Measurements from ENCODE around the gene HERC3. TPM values are rescaled to one million over a fixed set of nuclear protein-coding genes. Genes with fewer than 3 reads are reported as not detected.

Gene HERC3
- total RNA-seq, 1 experiment from 2014 or later: 5.5 TPM

DNA sequence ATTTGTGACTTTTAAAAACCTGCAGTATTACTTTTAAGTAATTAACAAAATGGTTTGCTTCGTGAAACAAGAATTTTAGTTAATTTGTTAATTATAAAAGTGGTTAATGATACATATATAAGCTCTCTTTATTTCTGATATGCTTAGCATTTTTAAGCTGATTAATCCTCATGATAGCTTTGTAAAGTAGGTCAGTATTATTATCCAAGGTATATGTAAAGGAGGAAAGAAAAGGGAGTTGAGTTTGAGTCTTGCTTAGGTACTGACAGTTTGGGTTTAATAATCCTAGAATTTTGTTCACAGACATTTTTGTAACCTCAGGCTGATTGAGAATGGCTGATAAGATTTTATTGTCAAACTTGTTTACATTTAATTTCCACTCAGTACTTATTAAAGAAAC, 21.8 kb downstream of the HERC3 start:
- Mint-ChIP-seq H3K27ac (no peak overlapping the region), H3K36me3 (no peaks in the 10 kb centered on the region)
- CTCF ChIA-PET: interaction anchor here (1.1 to 1.4 kb wide), 2 partner anchors 40 to 45 kb away, joined by 5 to 7 read pairs; no protein-coding TSS in a partner anchor

DNA sequence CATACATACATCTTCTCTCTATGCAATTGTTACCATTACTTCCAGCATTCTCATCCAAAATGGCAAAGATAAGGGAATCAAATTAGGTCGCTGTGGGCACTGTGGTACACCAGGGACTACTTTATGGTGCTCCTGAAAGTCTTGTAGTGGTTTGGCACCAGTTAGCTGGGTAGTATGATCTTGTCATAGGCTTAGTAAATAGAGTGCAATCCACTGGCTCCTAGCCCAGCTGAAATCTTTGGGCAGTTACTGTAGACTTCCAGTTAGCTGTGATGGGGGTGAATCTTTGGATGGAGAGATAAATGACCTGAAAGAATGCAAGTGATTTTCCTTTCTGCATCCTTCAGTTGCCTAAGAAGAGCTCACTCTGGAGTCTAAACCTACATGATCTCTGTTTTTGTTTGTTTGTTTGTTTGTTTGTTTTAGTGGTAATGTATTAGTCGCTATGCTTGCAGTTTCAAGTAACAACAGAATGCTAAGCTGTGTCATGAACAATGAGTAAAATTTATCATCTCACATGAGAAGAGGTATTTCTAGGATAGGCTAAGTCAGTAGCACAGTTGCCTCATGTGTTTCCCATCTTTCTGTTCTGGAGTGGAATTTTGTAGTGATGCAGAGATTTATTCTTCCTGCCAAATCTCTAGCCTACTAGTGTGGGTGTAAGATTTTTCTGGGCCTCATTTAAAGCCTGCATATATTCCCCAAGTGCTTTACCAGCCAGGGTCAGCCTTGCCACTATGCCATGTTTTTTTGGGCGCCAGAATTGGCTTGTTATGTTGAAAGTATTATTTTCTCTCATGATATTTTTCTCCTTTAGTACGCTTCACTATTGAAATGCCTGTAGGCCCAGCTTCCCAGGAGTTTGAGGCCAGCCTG, 24.2 kb downstream of the HERC3 start:
- Mint-ChIP-seq H3K27ac (no peak overlapping the region), H3K27me3 (ENCODE audit: low read depth) (no peaks in the 10 kb centered on the region), H3K9me3 (no peaks in the 10 kb centered on the region), H3K4me1 (peaks cover 17% of the 10 kb centered on the region), H3K4me3 (no peak overlapping the region), H3K36me3 (no peaks in the 10 kb centered on the region)
- ATAC-seq: no peak
- DNase-seq (ENCODE audit: low spot score): no peak
- CTCF ChIA-PET: interaction anchor here (1.5 kb wide), 1 partner anchor 43 kb away, joined by 4 read pairs; no protein-coding TSS in a partner anchor
- POLR2A ChIA-PET: no interaction called here
- TF ChIP-seq, protein P1, sequence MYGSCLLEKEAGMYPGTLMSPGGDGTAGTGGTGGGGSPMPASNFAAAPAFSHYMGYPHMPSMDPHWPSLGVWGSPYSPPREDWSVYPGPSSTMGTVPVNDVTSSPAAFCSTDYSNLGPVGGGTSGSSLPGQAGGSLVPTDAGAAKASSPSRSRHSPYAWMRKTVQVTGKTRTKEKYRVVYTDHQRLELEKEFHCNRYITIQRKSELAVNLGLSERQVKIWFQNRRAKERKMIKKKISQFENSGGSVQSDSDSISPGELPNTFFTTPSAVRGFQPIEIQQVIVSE (CRISPR knock-in tag; IDR thresholded peaks at IDR 0.05; ENCODE audit: borderline replicate concordance): no peak
- TF ChIP-seq, protein P2, sequence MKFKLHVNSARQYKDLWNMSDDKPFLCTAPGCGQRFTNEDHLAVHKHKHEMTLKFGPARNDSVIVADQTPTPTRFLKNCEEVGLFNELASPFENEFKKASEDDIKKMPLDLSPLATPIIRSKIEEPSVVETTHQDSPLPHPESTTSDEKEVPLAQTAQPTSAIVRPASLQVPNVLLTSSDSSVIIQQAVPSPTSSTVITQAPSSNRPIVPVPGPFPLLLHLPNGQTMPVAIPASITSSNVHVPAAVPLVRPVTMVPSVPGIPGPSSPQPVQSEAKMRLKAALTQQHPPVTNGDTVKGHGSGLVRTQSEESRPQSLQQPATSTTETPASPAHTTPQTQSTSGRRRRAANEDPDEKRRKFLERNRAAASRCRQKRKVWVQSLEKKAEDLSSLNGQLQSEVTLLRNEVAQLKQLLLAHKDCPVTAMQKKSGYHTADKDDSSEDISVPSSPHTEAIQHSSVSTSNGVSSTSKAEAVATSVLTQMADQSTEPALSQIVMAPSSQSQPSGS (CRISPR knock-in tag; IDR thresholded peaks at IDR 0.05; ENCODE audit: borderline replicate concordance, low read depth): no peak
- TF ChIP-seq, protein P3, sequence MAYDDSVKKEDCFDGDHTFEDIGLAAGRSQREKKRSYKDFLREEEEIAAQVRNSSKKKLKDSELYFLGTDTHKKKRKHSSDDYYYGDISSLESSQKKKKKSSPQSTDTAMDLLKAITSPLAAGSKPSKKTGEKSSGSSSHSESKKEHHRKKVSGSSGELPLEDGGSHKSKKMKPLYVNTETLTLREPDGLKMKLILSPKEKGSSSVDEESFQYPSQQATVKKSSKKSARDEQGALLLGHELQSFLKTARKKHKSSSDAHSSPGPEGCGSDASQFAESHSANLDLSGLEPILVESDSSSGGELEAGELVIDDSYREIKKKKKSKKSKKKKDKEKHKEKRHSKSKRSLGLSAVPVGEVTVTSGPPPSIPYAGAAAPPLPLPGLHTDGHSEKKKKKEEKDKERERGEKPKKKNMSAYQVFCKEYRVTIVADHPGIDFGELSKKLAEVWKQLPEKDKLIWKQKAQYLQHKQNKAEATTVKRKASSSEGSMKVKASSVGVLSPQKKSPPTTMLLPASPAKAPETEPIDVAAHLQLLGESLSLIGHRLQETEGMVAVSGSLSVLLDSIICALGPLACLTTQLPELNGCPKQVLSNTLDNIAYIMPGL (CRISPR knock-in tag; IDR thresholded peaks at IDR 0.05): no peak
- TF ChIP-seq, protein P4, sequence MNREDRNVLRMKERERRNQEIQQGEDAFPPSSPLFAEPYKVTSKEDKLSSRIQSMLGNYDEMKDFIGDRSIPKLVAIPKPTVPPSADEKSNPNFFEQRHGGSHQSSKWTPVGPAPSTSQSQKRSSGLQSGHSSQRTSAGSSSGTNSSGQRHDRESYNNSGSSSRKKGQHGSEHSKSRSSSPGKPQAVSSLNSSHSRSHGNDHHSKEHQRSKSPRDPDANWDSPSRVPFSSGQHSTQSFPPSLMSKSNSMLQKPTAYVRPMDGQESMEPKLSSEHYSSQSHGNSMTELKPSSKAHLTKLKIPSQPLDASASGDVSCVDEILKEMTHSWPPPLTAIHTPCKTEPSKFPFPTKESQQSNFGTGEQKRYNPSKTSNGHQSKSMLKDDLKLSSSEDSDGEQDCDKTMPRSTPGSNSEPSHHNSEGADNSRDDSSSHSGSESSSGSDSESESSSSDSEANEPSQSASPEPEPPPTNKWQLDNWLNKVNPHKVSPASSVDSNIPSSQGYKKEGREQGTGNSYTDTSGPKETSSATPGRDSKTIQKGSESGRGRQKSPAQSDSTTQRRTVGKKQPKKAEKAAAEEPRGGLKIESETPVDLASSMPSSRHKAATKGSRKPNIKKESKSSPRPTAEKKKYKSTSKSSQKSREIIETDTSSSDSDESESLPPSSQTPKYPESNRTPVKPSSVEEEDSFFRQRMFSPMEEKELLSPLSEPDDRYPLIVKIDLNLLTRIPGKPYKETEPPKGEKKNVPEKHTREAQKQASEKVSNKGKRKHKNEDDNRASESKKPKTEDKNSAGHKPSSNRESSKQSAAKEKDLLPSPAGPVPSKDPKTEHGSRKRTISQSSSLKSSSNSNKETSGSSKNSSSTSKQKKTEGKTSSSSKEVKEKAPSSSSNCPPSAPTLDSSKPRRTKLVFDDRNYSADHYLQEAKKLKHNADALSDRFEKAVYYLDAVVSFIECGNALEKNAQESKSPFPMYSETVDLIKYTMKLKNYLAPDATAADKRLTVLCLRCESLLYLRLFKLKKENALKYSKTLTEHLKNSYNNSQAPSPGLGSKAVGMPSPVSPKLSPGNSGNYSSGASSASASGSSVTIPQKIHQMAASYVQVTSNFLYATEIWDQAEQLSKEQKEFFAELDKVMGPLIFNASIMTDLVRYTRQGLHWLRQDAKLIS (CRISPR knock-in tag; IDR thresholded peaks at IDR 0.05; ENCODE audit: borderline replicate concordance): no peak
- TF ChIP-seq, protein P5, sequence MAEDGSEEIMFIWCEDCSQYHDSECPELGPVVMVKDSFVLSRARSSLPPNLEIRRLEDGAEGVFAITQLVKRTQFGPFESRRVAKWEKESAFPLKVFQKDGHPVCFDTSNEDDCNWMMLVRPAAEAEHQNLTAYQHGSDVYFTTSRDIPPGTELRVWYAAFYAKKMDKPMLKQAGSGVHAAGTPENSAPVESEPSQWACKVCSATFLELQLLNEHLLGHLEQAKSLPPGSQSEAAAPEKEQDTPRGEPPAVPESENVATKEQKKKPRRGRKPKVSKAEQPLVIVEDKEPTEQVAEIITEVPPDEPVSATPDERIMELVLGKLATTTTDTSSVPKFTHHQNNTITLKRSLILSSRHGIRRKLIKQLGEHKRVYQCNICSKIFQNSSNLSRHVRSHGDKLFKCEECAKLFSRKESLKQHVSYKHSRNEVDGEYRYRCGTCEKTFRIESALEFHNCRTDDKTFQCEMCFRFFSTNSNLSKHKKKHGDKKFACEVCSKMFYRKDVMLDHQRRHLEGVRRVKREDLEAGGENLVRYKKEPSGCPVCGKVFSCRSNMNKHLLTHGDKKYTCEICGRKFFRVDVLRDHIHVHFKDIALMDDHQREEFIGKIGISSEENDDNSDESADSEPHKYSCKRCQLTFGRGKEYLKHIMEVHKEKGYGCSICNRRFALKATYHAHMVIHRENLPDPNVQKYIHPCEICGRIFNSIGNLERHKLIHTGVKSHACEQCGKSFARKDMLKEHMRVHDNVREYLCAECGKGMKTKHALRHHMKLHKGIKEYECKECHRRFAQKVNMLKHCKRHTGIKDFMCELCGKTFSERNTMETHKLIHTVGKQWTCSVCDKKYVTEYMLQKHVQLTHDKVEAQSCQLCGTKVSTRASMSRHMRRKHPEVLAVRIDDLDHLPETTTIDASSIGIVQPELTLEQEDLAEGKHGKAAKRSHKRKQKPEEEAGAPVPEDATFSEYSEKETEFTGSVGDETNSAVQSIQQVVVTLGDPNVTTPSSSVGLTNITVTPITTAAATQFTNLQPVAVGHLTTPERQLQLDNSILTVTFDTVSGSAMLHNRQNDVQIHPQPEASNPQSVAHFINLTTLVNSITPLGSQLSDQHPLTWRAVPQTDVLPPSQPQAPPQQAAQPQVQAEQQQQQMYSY (CRISPR knock-in tag; IDR thresholded peaks at IDR 0.05): no peak
- TF ChIP-seq ZNF396 (CRISPR knock-in tag; IDR thresholded peaks at IDR 0.05; ENCODE audit: borderline replicate concordance) (no peak), ZBTB21 (CRISPR knock-in tag; IDR thresholded peaks at IDR 0.05; ENCODE audit: borderline replicate concordance) (no peak), FOXJ3 (CRISPR knock-in tag; IDR thresholded peaks at IDR 0.05; ENCODE audit: borderline replicate concordance) (no peak), ZNF416 (CRISPR knock-in tag; IDR thresholded peaks at IDR 0.05) (no peak), ZNF138 (CRISPR knock-in tag; conservative IDR thresholded peaks at IDR 0.05) (no peak), SP1 (CRISPR knock-in tag; conservative IDR thresholded peaks at IDR 0.05) (no peak), FOXK1 (CRISPR knock-in tag; IDR thresholded peaks at IDR 0.05) (no peak)
- TF ChIP-seq, protein P6, sequence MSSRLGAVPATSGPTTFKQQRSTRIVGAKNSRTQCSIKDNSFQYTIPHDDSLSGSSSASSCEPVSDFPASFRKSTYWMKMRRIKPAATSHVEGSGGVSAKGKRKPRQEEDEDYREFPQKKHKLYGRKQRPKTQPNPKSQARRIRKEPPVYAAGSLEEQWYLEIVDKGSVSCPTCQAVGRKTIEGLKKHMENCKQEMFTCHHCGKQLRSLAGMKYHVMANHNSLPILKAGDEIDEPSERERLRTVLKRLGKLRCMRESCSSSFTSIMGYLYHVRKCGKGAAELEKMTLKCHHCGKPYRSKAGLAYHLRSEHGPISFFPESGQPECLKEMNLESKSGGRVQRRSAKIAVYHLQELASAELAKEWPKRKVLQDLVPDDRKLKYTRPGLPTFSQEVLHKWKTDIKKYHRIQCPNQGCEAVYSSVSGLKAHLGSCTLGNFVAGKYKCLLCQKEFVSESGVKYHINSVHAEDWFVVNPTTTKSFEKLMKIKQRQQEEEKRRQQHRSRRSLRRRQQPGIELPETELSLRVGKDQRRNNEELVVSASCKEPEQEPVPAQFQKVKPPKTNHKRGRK (CRISPR knock-in tag; IDR thresholded peaks at IDR 0.05; ENCODE audit: borderline replicate concordance): no peak
- TF ChIP-seq, protein P7, sequence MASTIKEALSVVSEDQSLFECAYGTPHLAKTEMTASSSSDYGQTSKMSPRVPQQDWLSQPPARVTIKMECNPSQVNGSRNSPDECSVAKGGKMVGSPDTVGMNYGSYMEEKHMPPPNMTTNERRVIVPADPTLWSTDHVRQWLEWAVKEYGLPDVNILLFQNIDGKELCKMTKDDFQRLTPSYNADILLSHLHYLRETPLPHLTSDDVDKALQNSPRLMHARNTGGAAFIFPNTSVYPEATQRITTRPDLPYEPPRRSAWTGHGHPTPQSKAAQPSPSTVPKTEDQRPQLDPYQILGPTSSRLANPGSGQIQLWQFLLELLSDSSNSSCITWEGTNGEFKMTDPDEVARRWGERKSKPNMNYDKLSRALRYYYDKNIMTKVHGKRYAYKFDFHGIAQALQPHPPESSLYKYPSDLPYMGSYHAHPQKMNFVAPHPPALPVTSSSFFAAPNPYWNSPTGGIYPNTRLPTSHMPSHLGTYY (CRISPR knock-in tag; IDR thresholded peaks at IDR 0.05): no peak

More for the DNA sequence above, 21.8 kb downstream of the HERC3 start:
- Mint-ChIP-seq H3K4me3 (no peak overlapping the region), H3K27me3 (ENCODE audit: low read depth) (no peaks in the 10 kb centered on the region), H3K9me3 (no peaks in the 10 kb centered on the region), H3K4me1 (peaks cover 22% of the 10 kb centered on the region)
- POLR2A ChIA-PET: no interaction called here
- ATAC-seq (no peak), DNase-seq (ENCODE audit: low spot score) (no peak)
- TF ChIP-seq, protein P2 (CRISPR knock-in tag; IDR thresholded peaks at IDR 0.05; ENCODE audit: borderline replicate concordance, low read depth): no peak
- TF ChIP-seq PRRX2 (CRISPR knock-in tag; IDR thresholded peaks at IDR 0.05): no peak

Data from WTC11 (cell line).